Measurements from ENCODE around the gene INPP4A. TPM values are rescaled to one million over a fixed set of nuclear protein-coding genes. Genes with fewer than 3 reads are reported as not detected.

Gene INPP4A
- total RNA-seq, 1 experiment from 2014 or later: 8.4 TPM

- Histone ChIP-seq H3K27me3 (no peaks in the 10 kb centered on the region), H3K9me3 (no peaks in the 10 kb centered on the region), H3K4me3 (no peak overlapping the region), H3K36me3 (no peaks in the 10 kb centered on the region)
- no peak for DNase-seq
Measured at GRCh38 chr2:98508709-98509066, 64.0 kb downstream of the INPP4A start.

GRCh38 chr2:98509542-98510321 lies 65.1 kb downstream of the INPP4A start:
- no peaks in the 10 kb centered on the region for H3K9me3 ChIP-seq
- H3K4me3 ChIP-seq: no peak overlapping the region
- H3K36me3 ChIP-seq: no peaks in the 10 kb centered on the region
- DNase-seq: no peak
- H3K27me3 ChIP-seq: no peaks in the 10 kb centered on the region

DNA sequence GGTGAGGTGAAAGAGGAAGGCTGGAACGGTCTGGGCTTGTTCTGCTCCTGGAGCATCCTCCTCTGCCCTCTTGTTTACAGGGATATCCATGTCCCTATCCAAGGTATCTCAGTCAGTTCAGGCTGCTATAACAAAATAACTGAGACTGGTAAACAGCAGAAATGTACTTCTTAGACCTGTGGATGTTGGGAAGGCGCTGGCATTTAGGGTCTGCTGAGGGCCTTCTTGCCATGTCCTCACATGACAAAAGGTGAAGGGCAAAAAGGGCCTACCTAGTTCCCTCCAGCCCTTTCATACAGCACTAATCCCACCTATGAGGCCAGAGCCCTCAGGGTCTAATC lies 65.6 kb downstream of the INPP4A start:
- DNase-seq: no peak
- no peak overlapping the region for H3K4me3 ChIP-seq
- H3K27me3 ChIP-seq: no peaks in the 10 kb centered on the region
- H3K36me3 ChIP-seq: no peaks in the 10 kb centered on the region
- H3K9me3 ChIP-seq: no peaks in the 10 kb centered on the region

GRCh38 chr2:98511981-98512380 lies 67.3 kb downstream of the INPP4A start:
- Histone ChIP-seq H3K27me3 (no peaks in the 10 kb centered on the region), H3K4me3 (no peak overlapping the region), H3K9me3 (no peaks in the 10 kb centered on the region), H3K36me3 (no peaks in the 10 kb centered on the region)
- no peak for DNase-seq

GRCh38 chr2:98512699-98513098 lies 68.0 kb downstream of the INPP4A start:
- Histone ChIP-seq H3K4me3 (no peak overlapping the region), H3K9me3 (no peaks in the 10 kb centered on the region), H3K27me3 (no peaks in the 10 kb centered on the region), H3K36me3 (no peaks in the 10 kb centered on the region)
- DNase-seq: no peak

GRCh38 chr2:98514096-98514639 lies 69.5 kb downstream of the INPP4A start:
- H3K4me3 ChIP-seq: no peak overlapping the region
- no peak for DNase-seq
- H3K36me3 ChIP-seq: no peaks in the 10 kb centered on the region
- H3K27me3 ChIP-seq: no peaks in the 10 kb centered on the region
- H3K9me3 ChIP-seq: no peaks in the 10 kb centered on the region

DNA sequence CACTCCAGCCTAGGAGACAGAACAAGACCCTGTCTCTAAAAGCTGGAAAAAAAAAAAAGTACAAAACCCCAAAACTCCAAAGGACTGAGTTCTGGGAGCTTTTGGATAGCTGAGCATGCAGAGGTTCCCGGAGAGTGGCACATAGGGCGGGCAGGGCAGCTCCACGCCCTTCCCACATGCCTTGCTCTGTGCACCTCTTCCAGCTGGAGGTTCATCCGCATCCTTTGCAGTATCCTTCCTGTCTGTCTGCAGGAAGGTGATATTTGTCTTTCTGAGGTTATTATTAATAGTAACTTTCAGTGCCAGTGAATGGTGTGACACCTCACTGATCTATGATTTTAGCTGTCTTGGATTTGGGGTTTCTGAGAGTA lies 70.2 kb downstream of the INPP4A start:
- Histone ChIP-seq H3K27me3 (no peaks in the 10 kb centered on the region), H3K9me3 (no peaks in the 10 kb centered on the region), H3K4me3 (no peak overlapping the region), H3K36me3 (no peaks in the 10 kb centered on the region)
- no peak for DNase-seq

DNA sequence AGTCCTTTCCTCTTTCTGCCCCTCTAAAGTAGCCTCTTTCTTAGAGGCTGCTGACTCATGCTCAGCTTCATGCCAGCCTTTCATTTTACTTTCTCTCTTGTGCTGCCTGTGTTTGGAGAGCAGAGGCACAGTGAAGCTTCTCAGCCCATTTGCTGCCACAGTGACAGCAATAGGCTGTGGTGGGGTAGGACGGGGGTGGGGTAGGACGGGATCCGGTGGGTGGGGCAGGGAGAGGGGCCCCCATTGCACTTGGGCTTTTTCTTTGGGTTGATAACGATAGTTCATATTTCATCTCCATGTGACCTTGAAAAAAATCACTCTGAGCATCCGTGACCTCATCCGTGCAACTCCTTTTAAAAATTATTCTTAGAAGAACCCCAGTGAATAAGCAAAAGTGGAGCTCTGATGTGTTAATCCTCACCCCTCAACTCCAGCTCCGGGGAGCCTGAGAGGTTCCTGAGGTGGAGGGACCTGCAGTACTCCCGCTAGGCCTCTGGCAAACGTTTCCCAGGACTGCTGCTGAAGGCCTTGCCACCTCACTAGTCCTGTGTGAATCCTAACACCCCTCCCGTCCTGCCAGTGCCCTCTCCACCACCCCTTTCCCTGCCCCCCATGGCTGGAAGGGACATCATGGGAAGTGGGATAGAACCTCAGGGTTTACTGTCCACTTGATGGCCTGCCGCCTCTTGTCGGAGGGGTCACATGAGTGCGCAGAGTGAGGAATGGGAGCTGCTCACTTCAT lies 70.8 kb downstream of the INPP4A start:
- H3K27me3 ChIP-seq: no peaks in the 10 kb centered on the region
- no peak overlapping the region for H3K4me3 ChIP-seq
- no peaks in the 10 kb centered on the region for H3K36me3 ChIP-seq
- no peaks in the 10 kb centered on the region for H3K9me3 ChIP-seq
- peak; percentile 21 for DNase-seq

DNA sequence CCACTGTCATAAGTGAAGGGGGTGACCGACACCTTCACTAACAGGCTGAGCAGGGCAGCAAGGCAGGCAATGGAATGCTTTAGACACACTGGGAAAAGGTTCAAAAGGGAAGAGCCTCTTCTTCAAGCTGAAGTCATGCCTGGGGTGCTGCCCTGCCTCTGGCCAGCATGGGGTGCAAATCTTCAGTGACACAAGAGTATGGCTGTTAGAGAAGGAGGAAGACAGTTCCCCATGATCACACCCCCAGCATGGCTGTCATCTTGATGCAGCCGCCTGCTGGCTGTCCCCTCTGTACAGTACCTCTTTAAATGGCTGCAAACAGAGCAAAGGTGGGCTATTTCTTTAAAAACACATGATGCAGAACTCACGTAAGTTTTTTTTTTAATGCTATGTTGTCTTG lies 71.9 kb downstream of the INPP4A start:
- no peaks in the 10 kb centered on the region for H3K36me3 ChIP-seq
- no peak overlapping the region for H3K4me3 ChIP-seq
- DNase-seq: no peak
- H3K9me3 ChIP-seq: no peaks in the 10 kb centered on the region
- no peaks in the 10 kb centered on the region for H3K27me3 ChIP-seq

DNA sequence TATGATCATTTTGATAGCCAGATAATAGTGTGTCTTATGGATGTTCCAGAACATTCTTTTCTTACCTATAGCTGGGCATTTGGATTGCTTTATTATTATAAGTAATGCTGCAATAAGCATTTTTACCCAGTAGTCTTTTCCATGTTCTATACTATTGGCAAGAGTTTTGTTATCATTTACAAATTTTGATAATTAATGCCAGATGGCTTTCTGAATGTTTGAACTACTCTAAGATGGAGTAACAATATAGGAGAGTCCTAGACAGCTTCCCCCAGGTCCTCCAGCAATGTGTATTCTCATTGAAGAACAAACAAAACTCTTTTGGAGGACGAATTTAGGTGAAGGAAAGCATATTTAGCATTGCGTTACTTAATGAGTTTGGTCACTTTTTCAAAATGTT lies 73.0 kb downstream of the INPP4A start:
- Histone ChIP-seq H3K4me3 (no peak overlapping the region), H3K36me3 (no peaks in the 10 kb centered on the region), H3K27me3 (no peaks in the 10 kb centered on the region), H3K9me3 (no peaks in the 10 kb centered on the region)
- DNase-seq: no peak

DNA sequence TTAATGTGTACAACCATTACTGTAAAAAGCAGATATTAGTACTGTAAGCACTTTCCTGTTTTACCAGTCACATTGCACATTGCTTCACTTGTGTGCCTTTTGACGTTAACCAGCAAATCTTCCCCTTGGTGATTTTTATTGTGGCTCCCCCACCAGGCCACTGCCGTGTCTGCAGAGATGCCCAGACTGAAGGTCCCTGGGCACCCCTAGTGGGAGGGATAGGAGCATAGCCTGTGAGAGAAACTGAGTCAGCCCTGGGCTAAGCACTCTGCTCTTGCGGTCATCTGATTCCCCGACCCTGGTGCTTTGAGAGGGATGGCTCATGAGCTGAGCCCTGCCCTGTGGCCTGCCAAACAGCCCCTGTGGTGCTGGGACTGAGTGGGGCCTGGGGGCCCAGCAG lies 73.4 kb downstream of the INPP4A start:
- no peaks in the 10 kb centered on the region for H3K27me3 ChIP-seq
- no peak overlapping the region for H3K4me3 ChIP-seq
- no peak for DNase-seq
- no peaks in the 10 kb centered on the region for H3K36me3 ChIP-seq
- H3K9me3 ChIP-seq: no peaks in the 10 kb centered on the region

- DNase-seq: no peak
- Histone ChIP-seq H3K27me3 (no peaks in the 10 kb centered on the region), H3K4me3 (no peak overlapping the region), H3K9me3 (no peaks in the 10 kb centered on the region), H3K36me3 (no peaks in the 10 kb centered on the region)
Measured at GRCh38 chr2:98519156-98519555, 74.5 kb downstream of the INPP4A start.

DNA sequence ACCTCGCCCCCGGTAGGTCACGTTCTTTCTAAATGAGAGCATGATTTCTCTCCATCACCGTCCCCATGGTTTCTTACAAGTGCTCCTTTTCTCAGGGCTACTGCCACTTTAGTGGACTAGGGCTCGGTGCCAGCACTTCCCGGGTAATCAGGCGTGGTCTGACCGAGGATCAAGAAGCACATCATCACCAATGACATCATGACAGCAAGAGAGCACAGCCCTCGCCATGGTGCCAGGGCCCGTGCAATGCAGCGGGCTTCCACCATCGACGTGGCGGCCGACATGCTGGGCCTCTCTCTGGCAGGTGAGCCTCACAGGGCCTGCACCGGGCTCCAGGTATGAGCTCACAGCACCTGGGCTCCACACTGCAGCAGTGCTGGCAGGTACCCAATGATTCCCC lies 75.2 kb downstream of the INPP4A start:
- Histone ChIP-seq H3K9me3 (no peaks in the 10 kb centered on the region), H3K27me3 (no peaks in the 10 kb centered on the region), H3K36me3 (no peaks in the 10 kb centered on the region), H3K4me3 (no peak overlapping the region)
- DNase-seq: no peak

GRCh38 chr2:98520806-98521205 lies 76.1 kb downstream of the INPP4A start:
- Histone ChIP-seq H3K27me3 (no peaks in the 10 kb centered on the region), H3K36me3 (no peaks in the 10 kb centered on the region), H3K4me3 (no peak overlapping the region)

DNA sequence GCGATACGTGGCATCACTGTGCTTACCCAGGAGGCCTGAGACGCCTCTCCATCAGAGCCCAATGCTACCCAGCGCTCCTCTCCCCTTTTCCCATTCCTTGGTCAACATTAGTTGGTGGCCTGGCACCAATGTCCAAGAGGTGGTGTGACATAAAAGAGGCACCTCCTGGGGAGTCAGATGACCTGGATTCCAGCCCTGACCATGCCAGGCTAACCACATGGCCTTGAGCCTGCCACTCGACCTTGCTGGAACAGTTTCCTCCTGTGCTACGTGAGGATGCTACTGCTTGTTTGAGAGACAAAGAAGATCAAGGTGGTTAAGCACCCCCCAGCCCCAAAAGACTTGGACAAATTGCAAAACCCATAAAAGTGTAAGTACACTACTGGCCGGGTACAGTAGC lies 76.6 kb downstream of the INPP4A start:
- Histone ChIP-seq H3K27me3 (no peaks in the 10 kb centered on the region), H3K4me3 (no peak overlapping the region), H3K9me3 (no peaks in the 10 kb centered on the region), H3K36me3 (no peaks in the 10 kb centered on the region)
- no peak for DNase-seq

More at GRCh38 chr2:98520806-98521205, 76.1 kb downstream of the INPP4A start:
- no peak for DNase-seq
- no peaks in the 10 kb centered on the region for H3K9me3 ChIP-seq

DNA sequence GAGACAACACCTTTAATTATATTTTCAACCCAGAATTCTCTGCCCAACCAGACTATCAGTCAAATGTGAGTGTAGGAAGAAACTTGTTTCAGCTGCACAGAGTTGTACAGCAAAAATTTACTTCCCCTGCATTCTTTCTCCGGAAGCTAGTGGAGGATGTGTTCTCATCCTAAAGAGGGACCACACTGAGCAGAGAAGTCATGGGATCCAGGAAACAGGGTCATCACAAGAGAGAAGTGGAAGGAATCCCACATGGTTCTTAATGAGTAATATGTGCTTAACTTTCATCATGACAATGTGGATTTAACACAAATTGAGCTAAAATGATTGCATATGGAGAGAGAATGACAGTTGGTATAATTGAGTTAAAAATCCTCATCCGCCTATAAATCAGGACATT lies 78.2 kb downstream of the INPP4A start:
- H3K27me3 ChIP-seq: no peaks in the 10 kb centered on the region
- no peak for DNase-seq

DNA sequence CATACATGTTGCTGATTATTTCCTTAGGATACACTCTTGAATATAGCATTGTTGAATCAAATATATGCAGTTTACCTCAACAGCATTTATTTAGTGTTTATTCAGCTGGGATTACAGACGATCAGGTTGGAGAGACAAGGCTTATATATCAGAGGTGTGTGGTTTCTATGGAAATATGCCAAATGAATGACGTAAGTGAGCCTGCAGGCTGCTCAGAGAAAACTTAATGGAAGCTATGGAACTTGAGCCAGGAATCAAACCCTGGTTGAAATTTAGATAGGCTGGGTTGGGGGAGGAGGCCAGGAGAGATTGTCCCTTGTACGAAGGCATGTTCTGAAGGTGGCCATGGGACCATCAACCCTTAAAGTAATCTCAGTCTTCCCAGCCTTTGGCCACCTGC lies 79.5 kb downstream of the INPP4A start:
- Histone ChIP-seq H3K4me3 (no peak overlapping the region), H3K36me3 (no peaks in the 10 kb centered on the region), H3K9me3 (no peaks in the 10 kb centered on the region), H3K27me3 (no peaks in the 10 kb centered on the region)
- DNase-seq: no peak

More for the DNA sequence above, 78.2 kb downstream of the INPP4A start:
- no peak overlapping the region for H3K4me3 ChIP-seq
- H3K36me3 ChIP-seq: no peaks in the 10 kb centered on the region
- H3K9me3 ChIP-seq: no peaks in the 10 kb centered on the region

DNA sequence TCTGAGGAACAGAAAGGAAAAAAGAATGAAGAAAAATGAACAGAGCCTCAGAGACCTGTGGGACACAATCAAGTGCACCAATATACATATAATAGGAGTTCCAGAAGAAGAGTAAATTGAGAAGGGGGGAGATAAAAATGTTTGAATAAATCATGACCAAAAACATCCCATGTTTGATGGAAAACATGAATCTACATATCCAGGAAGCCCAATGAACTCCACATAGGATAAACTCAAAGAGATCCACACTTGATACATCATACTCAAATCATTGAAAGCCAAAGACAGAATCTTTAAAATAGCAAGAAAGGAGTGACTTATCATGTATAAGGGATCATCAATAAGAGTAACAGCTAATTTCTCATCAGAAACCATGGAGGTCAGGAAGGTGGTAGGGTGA lies 83.7 kb downstream of the INPP4A start:
- no peak for DNase-seq
- Histone ChIP-seq H3K27me3 (no peaks in the 10 kb centered on the region), H3K36me3 (no peaks in the 10 kb centered on the region), H3K4me3 (no peak overlapping the region), H3K9me3 (no peaks in the 10 kb centered on the region)
